Mesenchymal stem cell (in vitro differentiated cells and primary cell): ENCODE data around the gene COG7.

Source experiments
- DNase-seq: peaks from one replicate; pipeline ENCODE4 v3.0.0-alpha.2; 2013
- H2AFZ ChIP-seq: one replicate; pipeline ENCODE4 v1.6.1; 2013; ENCODE audit warnings: low read depth, mild to moderate bottlenecking, control low read depth, inconsistent platforms, low read length, moderate library complexity
- H2AK5ac ChIP-seq: 2 replicates; pipeline ENCODE4 v1.6.1; 2013; ENCODE audit warnings: low read length, moderate library complexity, mild to moderate bottlenecking, inconsistent platforms; ENCODE audit not compliant: severe bottlenecking
- H2BK120ac ChIP-seq: one replicate; pipeline ENCODE4 v1.6.1; 2013; ENCODE audit warnings: low read depth, mild to moderate bottlenecking, inconsistent platforms, low read length, moderate library complexity
- H2BK12ac ChIP-seq, 2 experiments: one replicate each; pipeline ENCODE4 v1.6.1; 2013; ENCODE audit warnings: inconsistent platforms in 2 of 2, low read length in 2 of 2, mild to moderate bottlenecking in 2 of 2, moderate library complexity in 2 of 2, control low read depth in 1 of 2
- H2BK15ac ChIP-seq: one replicate; pipeline ENCODE4 v1.6.1; 2013; ENCODE audit warnings: mild to moderate bottlenecking, low read depth, inconsistent platforms; ENCODE audit not compliant: poor library complexity, severe bottlenecking
- H2BK5ac ChIP-seq: 2 replicates; pipeline ENCODE4 v1.6.1; 2013; ENCODE audit warnings: low read depth, mild to moderate bottlenecking, low read length, control low read depth, inconsistent platforms; ENCODE audit not compliant: poor library complexity, severe bottlenecking
- H3K14ac ChIP-seq, 2 experiments: one replicate each; pipeline ENCODE4 v1.6.1; 2013; ENCODE audit warnings: inconsistent platforms in 2 of 2, low read length in 2 of 2, control low read depth in 1 of 2, mild to moderate bottlenecking in 1 of 2, moderate library complexity in 1 of 2
- H3K18ac ChIP-seq, 2 experiments: one replicate each; pipeline ENCODE4 v1.6.1; 2013; ENCODE audit warnings: inconsistent platforms in 2 of 2, low read length in 2 of 2, control low read depth in 1 of 2, low read depth in 1 of 2, mild to moderate bottlenecking in 1 of 2
- H3K23ac ChIP-seq, 2 experiments: one replicate each; pipeline ENCODE4 v1.6.1; 2013; ENCODE audit warnings: inconsistent platforms in 2 of 2, low read length in 2 of 2, mild to moderate bottlenecking in 2 of 2, moderate library complexity in 2 of 2, control low read depth in 1 of 2
- H3K27ac ChIP-seq: 2 replicates; pipeline ENCODE4 v1.5.1; 2013; ENCODE audit warnings: mild to moderate bottlenecking, moderate library complexity, low read length, control low read depth, inconsistent platforms; ENCODE audit not compliant: poor library complexity, severe bottlenecking
- H3K27me3 ChIP-seq, 2 experiments: 2 replicates each; pipeline versions ENCODE4 v1.6.1 to v1.7.0; 2013; ENCODE audit warnings: low read length in 2 of 2, mild to moderate bottlenecking in 2 of 2, moderate library complexity in 2 of 2, control low read depth in 1 of 2, inconsistent platforms in 1 of 2; ENCODE audit not compliant: control insufficient read depth in 1 of 2, insufficient read depth in 1 of 2
- H3K36me3 ChIP-seq, 2 experiments: 2 replicates each; pipeline versions ENCODE4 v1.6.1 to v1.7.0; 2013; ENCODE audit warnings: low read length in 2 of 2, control low read depth in 1 of 2, inconsistent platforms in 1 of 2, low read depth in 1 of 2, mild to moderate bottlenecking in 1 of 2; ENCODE audit not compliant: insufficient read depth in 2 of 2, control insufficient read depth in 1 of 2
- H3K4ac ChIP-seq, 2 experiments: one replicate each; pipeline ENCODE4 v1.6.1; 2013; ENCODE audit warnings: inconsistent platforms in 2 of 2, low read length in 2 of 2, mild to moderate bottlenecking in 2 of 2, moderate library complexity in 2 of 2, control low read depth in 1 of 2, low read depth in 1 of 2
- H3K4me1 ChIP-seq: 2 replicates; pipeline ENCODE4 v1.6.1; 2013; ENCODE audit warnings: low read depth, low read length, control low read depth; ENCODE audit not compliant: control insufficient read depth, insufficient read depth
- H3K4me2 ChIP-seq: 2 replicates; pipeline ENCODE4 v1.6.1; 2013; ENCODE audit warnings: low read length, mild to moderate bottlenecking, inconsistent platforms; ENCODE audit not compliant: poor library complexity, severe bottlenecking
- H3K4me3 ChIP-seq, 2 experiments: 2 replicates each; pipeline versions ENCODE4 v1.5.1 to v1.7.0; 2013; ENCODE audit warnings: low read length in 2 of 2, mild to moderate bottlenecking in 2 of 2, control low read depth in 1 of 2, low read depth in 1 of 2; ENCODE audit not compliant: insufficient read depth in 1 of 2
- H3K79me1 ChIP-seq: replicated peaks from 2 replicates; pipeline ENCODE4 v1.6.1; 2013; ENCODE audit warnings: mild to moderate bottlenecking, control low read depth, low read length, inconsistent platforms; ENCODE audit not compliant: poor library complexity, severe bottlenecking
- H3K9ac ChIP-seq: 2 replicates; pipeline ENCODE4 v1.7.0; 2013; ENCODE audit warnings: mild to moderate bottlenecking, low read length, moderate library complexity
- H3K9me3 ChIP-seq: 2 replicates; pipeline ENCODE4 v1.7.0; 2013; ENCODE audit warnings: mild to moderate bottlenecking, low read length; ENCODE audit not compliant: control insufficient read depth
- H4K8ac ChIP-seq: one replicate; pipeline ENCODE4 v1.6.1; 2013; ENCODE audit warnings: inconsistent platforms, mild to moderate bottlenecking, low read length, moderate library complexity
- H4K91ac ChIP-seq: one replicate; pipeline ENCODE4 v1.6.1; 2013; ENCODE audit warnings: mild to moderate bottlenecking, low read length, inconsistent platforms
- WGBS: methylation state at CpG from one replicate; pipeline ENCODE4 v1.1.7; 2013; ENCODE audit warnings: mixed read lengths; 5-methylcytosine and 5-hydroxymethylcytosine counted together

Gene COG7

GRCh38 chr16:23373436-23374219 lies 79.4 kb downstream of the COG7 start:
- 83% methylated on average over 13 of the region's 13 CpGs for WGBS
- Histone ChIP-seq H3K27ac (no peak overlapping the region), H3K4ac (no peak overlapping the region), H3K36me3 (no peaks in the 10 kb centered on the region), H4K91ac (no peak overlapping the region), H3K9ac (no peak overlapping the region), H4K8ac (no peak overlapping the region), H3K4me1 (peaks cover 3% of the 10 kb centered on the region), H2AK5ac (no peak overlapping the region), H3K23ac (no peak overlapping the region), H3K27me3 (peaks cover 5 to 34% of the 10 kb centered on the region in 2 experiments), H3K4me2 (no peak overlapping the region), H3K79me1 (no peaks in the 10 kb centered on the region), H2BK120ac (no peak overlapping the region), H3K9me3 (no peaks in the 10 kb centered on the region), H2AFZ (no peak overlapping the region), H2BK15ac (no peak overlapping the region), H3K4me3 (no peak overlapping the region), H3K18ac (no peak overlapping the region), H2BK12ac (no peak overlapping the region), H3K14ac (peak overlapping the region in 1 of 2 experiments; percentile 46), H2BK5ac (no peak overlapping the region)
- no peak for DNase-seq

- H3K18ac ChIP-seq = no peak overlapping the region
- H3K4me2 ChIP-seq = no peak overlapping the region
- no peaks in the 10 kb centered on the region for H3K36me3 ChIP-seq
- H4K91ac ChIP-seq = no peak overlapping the region
- no peaks in the 10 kb centered on the region for H3K79me1 ChIP-seq
- no peak overlapping the region for H3K9ac ChIP-seq
- no peak overlapping the region for H2BK120ac ChIP-seq
- H2BK15ac ChIP-seq = no peak overlapping the region
- H2BK5ac ChIP-seq = no peak overlapping the region
- no peak overlapping the region for H3K4ac ChIP-seq
- H3K9me3 ChIP-seq = no peaks in the 10 kb centered on the region
- H4K8ac ChIP-seq = no peak overlapping the region
- H2BK12ac ChIP-seq = no peak overlapping the region
- DNase-seq = no peak
- H3K4me1 ChIP-seq = peaks cover 3% of the 10 kb centered on the region
- H3K27ac ChIP-seq = no peak overlapping the region
- no peak overlapping the region for H3K14ac ChIP-seq
- H2AK5ac ChIP-seq = no peak overlapping the region
- 64% methylated on average over 9 of the region's 9 CpGs for WGBS
- no peak overlapping the region for H3K23ac ChIP-seq
- peaks cover 0 to 44% of the 10 kb centered on the region in 2 experiments for H3K27me3 ChIP-seq
- H2AFZ ChIP-seq = no peak overlapping the region
- no peak overlapping the region for H3K4me3 ChIP-seq
Measured at GRCh38 chr16:23371368-23371767, 81.6 kb downstream of the COG7 start.

- no peak overlapping the region for H2BK15ac ChIP-seq
- peaks cover 0 to 34% of the 10 kb centered on the region in 2 experiments for H3K27me3 ChIP-seq
- no peak overlapping the region for H2BK120ac ChIP-seq
- H3K79me1 ChIP-seq = no peaks in the 10 kb centered on the region
- no peak overlapping the region for H3K4me2 ChIP-seq
- no peak overlapping the region for H2BK5ac ChIP-seq
- no peak overlapping the region for H4K8ac ChIP-seq
- H3K9ac ChIP-seq = no peak overlapping the region
- whole genome bisulfite sequencing = 76% methylated on average over 7 of the region's 7 CpGs
- H2AK5ac ChIP-seq = no peak overlapping the region
- peaks cover 3% of the 10 kb centered on the region for H3K4me1 ChIP-seq
- H3K9me3 ChIP-seq = no peaks in the 10 kb centered on the region
- H3K27ac ChIP-seq = no peak overlapping the region
- H4K91ac ChIP-seq = no peak overlapping the region
- no peak overlapping the region for H3K4ac ChIP-seq
- no peak overlapping the region for H3K4me3 ChIP-seq
- no peak overlapping the region for H2AFZ ChIP-seq
- H2BK12ac ChIP-seq = no peak overlapping the region
- no peaks in the 10 kb centered on the region for H3K36me3 ChIP-seq
- DNase-seq = no peak
- no peak overlapping the region for H3K18ac ChIP-seq
- no peak overlapping the region for H3K23ac ChIP-seq
- no peak overlapping the region for H3K14ac ChIP-seq
Measured at GRCh38 chr16:23369416-23369815, 83.6 kb downstream of the COG7 start.

GRCh38 chr16:23368469-23368868 lies 84.5 kb downstream of the COG7 start:
- Histone ChIP-seq H2AK5ac (no peak overlapping the region), H2AFZ (no peak overlapping the region), H3K27ac (no peak overlapping the region), H3K4me2 (no peak overlapping the region), H3K4me3 (no peak overlapping the region), H2BK12ac (no peak overlapping the region), H3K4me1 (peaks cover 2% of the 10 kb centered on the region), H3K18ac (no peak overlapping the region), H3K36me3 (no peaks in the 10 kb centered on the region), H3K9ac (no peak overlapping the region), H2BK15ac (no peak overlapping the region), H3K79me1 (no peaks in the 10 kb centered on the region), H4K8ac (no peak overlapping the region), H3K4ac (no peak overlapping the region), H3K14ac (no peak overlapping the region), H4K91ac (no peak overlapping the region), H3K27me3 (peaks cover 0 to 29% of the 10 kb centered on the region in 2 experiments), H3K23ac (no peak overlapping the region), H2BK5ac (no peak overlapping the region), H3K9me3 (no peaks in the 10 kb centered on the region), H2BK120ac (no peak overlapping the region)
- 53% methylated on average over 5 of the region's 5 CpGs for WGBS
- DNase-seq = no peak
